Kidney (tissue), 14 donors: Measurements from ENCODE around the gene ADRA2A. TPM values are rescaled to one million over a fixed set of nuclear protein-coding genes. Genes with fewer than 3 reads are reported as not detected.

Source experiments
- DNase-seq, 5 donors: peaks; one replicate each; pipeline ENCODE4 v3.0.0-alpha.2; 2013 to 2020
- FAIRE-seq: peaks from 2 replicates; lab custom pipeline; 2012; peaks lifted over from hg19 to GRCh38; lab: Jason Lieb, UNC
- H3K27ac ChIP-seq, 2 donors: one replicate each; pipeline ENCODE4 v1.7.0; 2013; ENCODE audit warnings: low read depth in 2 of 2, low read length in 2 of 2, inconsistent platforms in 1 of 2
- H3K27me3 ChIP-seq: one replicate; pipeline ENCODE4 v1.7.1; 2013; ENCODE audit warnings: low read length, inconsistent platforms; ENCODE audit not compliant: control insufficient read depth, insufficient read depth
- H3K36me3 ChIP-seq, 3 donors: one replicate each; pipeline versions ENCODE4 v1.7.0 to v1.7.1; 2013; ENCODE audit warnings: low read length in 3 of 3, control low read depth in 1 of 3, inconsistent platforms in 1 of 3; ENCODE audit not compliant: insufficient read depth in 3 of 3, control insufficient read depth in 2 of 3
- H3K4me1 ChIP-seq, 3 donors: one replicate each; pipeline versions ENCODE4 v1.7.0 to v1.7.1; 2013; ENCODE audit warnings: low read length in 3 of 3, inconsistent platforms in 1 of 3, low read depth in 1 of 3; ENCODE audit not compliant: control insufficient read depth in 2 of 3, insufficient read depth in 2 of 3
- H3K4me3 ChIP-seq, 3 donors: one replicate each; pipeline versions ENCODE4 v1.7.0 to v1.8.1; 2013; ENCODE audit warnings: low read length in 3 of 3, control low read depth in 1 of 3, inconsistent platforms in 1 of 3
- H3K9ac ChIP-seq, 3 donors: one replicate each; pipeline versions ENCODE4 v1.7.0 to v1.7.1; 2013; ENCODE audit warnings: low read length in 3 of 3, control low read depth in 1 of 3, inconsistent platforms in 1 of 3
- H3K9me3 ChIP-seq, 3 donors: one replicate each; pipeline versions ENCODE4 v1.7.0 to v1.7.1; 2013; ENCODE audit warnings: low read length in 3 of 3, control low read depth in 1 of 3, inconsistent platforms in 1 of 3; ENCODE audit not compliant: control insufficient read depth in 2 of 3, insufficient read depth in 1 of 3
- intact Hi-C: fragments of 100-400 bp; cut with DNase I; formaldehyde crosslinking; loops from one replicate; pipeline ENCODE4 v1.11.1; 2022
- polyA plus RNA-seq: library from polyadenylated mRNA; stranded (reverse); fragments of 350-450 nt; fragmentation: Illumina TruSeq; extraction: RNeasy Lipid Tissue Mini Kit (QIAGEN cat#74804); gene quantifications from one replicate; pipeline ENCODE4 v1.2.3, GENCODE V29; 2014; ENCODE audit warnings: low read depth, low replicate concordance; ENCODE audit not compliant: insufficient read depth
- total RNA-seq: library from RNA; stranded (reverse); fragmentation: NEBNext Ultra II Directional; extraction: Animal tissue kit (Norgen Biotek cat#: 25700); gene quantifications from one replicate; pipeline ENCODE4 v1.2.1, GENCODE V29; 2021
- TF ChIP-seq, protein P1 (sequence below): IDR thresholded peaks from 3 replicates; pipeline ENCODE4 v1.5.1; 2012; ENCODE audit warnings: mild to moderate bottlenecking, moderate library complexity, borderline replicate concordance; ENCODE audit not compliant: insufficient read depth; ENCODE audit errors: extremely low read depth
- donor health status: control.
- donor health status: control.
- donor health status: control.
- donor health status: control.
- donor health status: control.
- donor health status: DM: yes; HTN: yes; CAD: no.
- donor health status: Normal renal cell carcinoma (clear cell type).

Gene ADRA2A
- total and polyA plus RNA-seq, 2 donors from 2014 or later = 1.2 to 7.8 TPM

DNA sequence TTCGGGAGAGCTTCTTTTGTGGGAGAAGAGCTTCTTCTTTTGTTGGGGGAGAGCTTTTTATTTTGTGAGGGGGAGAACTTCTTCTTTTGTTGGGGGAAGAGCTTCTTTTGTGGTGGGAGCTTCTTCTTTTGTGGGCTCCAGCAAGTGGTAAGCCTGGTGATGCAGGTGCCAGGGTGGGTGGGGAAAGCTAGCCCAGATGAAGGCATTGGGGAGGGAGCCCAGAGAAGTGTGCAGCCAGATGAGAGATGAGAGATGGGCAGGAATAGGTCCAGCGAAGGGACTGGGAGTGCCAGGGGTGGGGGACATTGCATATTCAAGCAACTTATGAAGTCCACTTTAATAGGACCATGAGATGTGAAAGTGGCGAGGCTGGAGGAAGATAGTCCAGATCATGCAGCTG is 9.7 kb downstream of the ADRA2A start:
- Histone ChIP-seq H3K9me3 (no peaks in the 10 kb centered on the region), H3K36me3 (no peaks in the 10 kb centered on the region), H3K4me3 (no peak overlapping the region), H3K27me3 (no peaks in the 10 kb centered on the region), H3K4me1 (no peaks in the 10 kb centered on the region), H3K9ac (no peak overlapping the region), H3K27ac (no peak overlapping the region)
- no peak for DNase-seq
- no peak for FAIRE-seq
- TF ChIP-seq, protein P1, sequence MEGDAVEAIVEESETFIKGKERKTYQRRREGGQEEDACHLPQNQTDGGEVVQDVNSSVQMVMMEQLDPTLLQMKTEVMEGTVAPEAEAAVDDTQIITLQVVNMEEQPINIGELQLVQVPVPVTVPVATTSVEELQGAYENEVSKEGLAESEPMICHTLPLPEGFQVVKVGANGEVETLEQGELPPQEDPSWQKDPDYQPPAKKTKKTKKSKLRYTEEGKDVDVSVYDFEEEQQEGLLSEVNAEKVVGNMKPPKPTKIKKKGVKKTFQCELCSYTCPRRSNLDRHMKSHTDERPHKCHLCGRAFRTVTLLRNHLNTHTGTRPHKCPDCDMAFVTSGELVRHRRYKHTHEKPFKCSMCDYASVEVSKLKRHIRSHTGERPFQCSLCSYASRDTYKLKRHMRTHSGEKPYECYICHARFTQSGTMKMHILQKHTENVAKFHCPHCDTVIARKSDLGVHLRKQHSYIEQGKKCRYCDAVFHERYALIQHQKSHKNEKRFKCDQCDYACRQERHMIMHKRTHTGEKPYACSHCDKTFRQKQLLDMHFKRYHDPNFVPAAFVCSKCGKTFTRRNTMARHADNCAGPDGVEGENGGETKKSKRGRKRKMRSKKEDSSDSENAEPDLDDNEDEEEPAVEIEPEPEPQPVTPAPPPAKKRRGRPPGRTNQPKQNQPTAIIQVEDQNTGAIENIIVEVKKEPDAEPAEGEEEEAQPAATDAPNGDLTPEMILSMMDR = no peak
- intact Hi-C loops = no loop called here

DNA sequence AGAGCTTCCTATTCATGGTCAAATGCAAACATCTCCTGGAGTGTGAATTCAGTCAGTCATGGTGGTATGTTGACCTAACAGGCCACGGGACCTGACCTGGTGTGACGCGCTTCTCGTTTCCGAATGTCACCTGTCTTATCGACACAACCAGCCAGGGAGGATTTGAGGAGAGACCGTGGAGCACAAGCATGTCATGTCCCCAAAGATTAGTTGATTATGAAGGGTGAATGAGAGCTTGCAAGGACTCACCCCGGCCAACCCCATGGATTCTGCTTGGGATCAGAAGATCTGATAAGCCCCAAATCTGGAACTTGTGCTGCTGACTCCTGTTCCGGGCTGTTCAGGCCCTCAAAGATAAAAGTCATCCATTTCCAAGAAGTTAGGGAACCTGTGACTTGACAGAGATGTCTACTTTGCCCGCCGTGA is 10.5 kb downstream of the ADRA2A start:
- TF ChIP-seq, protein P1 = no peak
- no peaks in the 10 kb centered on the region for H3K4me1 ChIP-seq
- DNase-seq (no peak), FAIRE-seq (no peak)
- H3K4me3 ChIP-seq = no peak overlapping the region
- no peak overlapping the region for H3K9ac ChIP-seq
- no peaks in the 10 kb centered on the region for H3K27me3 ChIP-seq
- no peak overlapping the region for H3K27ac ChIP-seq
- H3K9me3 ChIP-seq = no peaks in the 10 kb centered on the region
- intact Hi-C loops = no loop called here
- H3K36me3 ChIP-seq = no peaks in the 10 kb centered on the region

DNA sequence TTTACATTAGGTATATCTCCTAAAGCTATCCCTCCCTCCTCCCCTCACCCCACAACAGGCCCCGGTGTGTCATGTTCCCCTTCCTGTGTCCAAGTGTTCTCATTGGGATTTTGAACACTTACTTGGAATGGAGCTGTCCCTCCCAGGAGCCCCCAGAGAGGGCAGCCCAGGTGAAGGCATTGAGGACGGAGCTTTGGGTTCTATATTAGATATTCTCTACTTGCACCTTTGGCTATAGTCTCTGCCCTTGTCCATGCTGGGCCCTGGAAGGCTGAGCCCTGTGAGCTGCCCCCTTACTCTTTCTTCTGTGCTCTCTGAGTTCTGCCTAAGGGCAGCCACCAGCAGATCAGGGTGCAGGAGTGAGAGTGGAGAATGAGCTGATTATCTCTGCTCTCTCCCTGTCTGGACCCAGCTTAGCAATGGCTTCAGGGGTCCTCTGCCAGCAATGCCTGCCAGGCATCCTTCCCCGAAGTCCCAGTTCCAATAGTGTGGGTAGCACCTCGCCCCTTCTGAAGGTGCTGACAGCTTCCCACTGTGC is 11.2 kb downstream of the ADRA2A start:
- Histone ChIP-seq H3K36me3 (no peaks in the 10 kb centered on the region), H3K9me3 (no peaks in the 10 kb centered on the region), H3K4me1 (no peaks in the 10 kb centered on the region), H3K4me3 (no peak overlapping the region), H3K9ac (no peak overlapping the region), H3K27ac (no peak overlapping the region), H3K27me3 (no peaks in the 10 kb centered on the region)
- DNase-seq = no peak
- no peak for FAIRE-seq
- TF ChIP-seq, protein P1 = no peak
- intact Hi-C loops = no loop called here

DNA sequence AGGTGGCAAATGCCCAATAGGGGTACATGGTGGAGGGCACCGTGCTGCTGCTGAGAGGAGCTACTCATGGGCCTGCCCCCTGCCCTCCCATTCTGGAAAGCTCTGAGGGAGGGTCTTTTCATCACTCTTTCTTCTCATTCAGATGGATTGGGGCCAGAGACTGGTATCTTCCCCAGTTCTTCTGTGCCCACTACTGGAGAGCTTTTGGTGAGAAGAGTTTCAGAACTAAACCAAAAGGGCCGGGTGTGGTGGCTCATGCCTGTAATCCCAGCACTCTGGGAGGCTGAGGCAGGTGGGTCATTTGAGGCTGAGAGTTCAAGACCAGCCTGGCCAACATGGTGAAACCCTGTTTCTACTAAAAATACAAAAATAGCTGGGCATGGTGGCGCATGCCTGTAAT is 12.5 kb downstream of the ADRA2A start:
- no peak overlapping the region for H3K27ac ChIP-seq
- intact Hi-C loops = no loop called here
- H3K9me3 ChIP-seq = no peaks in the 10 kb centered on the region
- no peaks in the 10 kb centered on the region for H3K4me1 ChIP-seq
- no peak for DNase-seq
- TF ChIP-seq, protein P1 = no peak
- H3K27me3 ChIP-seq = no peaks in the 10 kb centered on the region
- no peak for FAIRE-seq
- H3K9ac ChIP-seq = no peak overlapping the region
- H3K4me3 ChIP-seq = no peak overlapping the region
- no peaks in the 10 kb centered on the region for H3K36me3 ChIP-seq
